Heart left ventricle (tissue), 16 donors: ENCODE results near the gene KANSL3. TPM values are rescaled to one million over a fixed set of nuclear protein-coding genes. Genes with fewer than 3 reads are reported as not detected.
"Not testable (repeated sequence)": the region's sequence is repeated elsewhere in the genome, so short reads cannot be mapped to it uniquely, and the experiment has no call there.

ENCODE experiments used
- ATAC-seq, 4 donors: fragments of 200-7000 bp; cut with Tn5 transposase; one replicate each; pipeline ENCODE4 v1.9.1; 2020 to 2022; ENCODE audit warnings: moderate library complexity in 4 of 4, mild to moderate bottlenecking in 3 of 4, moderate number of reproducible peaks in 1 of 4
- DNase-seq, 5 donors: peaks; one replicate each; pipeline ENCODE4 v3.0.0-alpha.2; 2020
- H3K27ac ChIP-seq, 12 donors: fragments of 200-600 bp; sonication (generic) in 4 of 12; one replicate each; pipeline versions ENCODE4 v1.5.0 to v1.8.0; 2016 to 2022; ENCODE audit warnings: mild to moderate bottlenecking in 2 of 12
- H3K27me3 ChIP-seq, 9 donors: fragments of 200-600 bp; sonication (generic) in 2 of 9; one replicate each; pipeline versions ENCODE4 v1.5.1 to v1.8.0; 2016 to 2022; ENCODE audit warnings: mild to moderate bottlenecking in 3 of 9
- H3K36me3 ChIP-seq, 9 donors: fragments of 200-600 bp; sonication (generic) in 2 of 9; one replicate each; pipeline versions ENCODE4 v1.5.0 to v1.8.0; 2018 to 2022; ENCODE audit warnings: mild to moderate bottlenecking in 2 of 9
- H3K4me1 ChIP-seq, 12 donors: fragments of 200-600 bp; sonication (generic) in 4 of 12; one replicate each; pipeline versions ENCODE4 v1.5.0 to v1.8.0; 2016 to 2022; ENCODE audit warnings: mild to moderate bottlenecking in 3 of 12
- H3K4me3 ChIP-seq, 12 donors: fragments of 200-600 bp; sonication (generic) in 4 of 12; one replicate each; pipeline versions ENCODE4 v1.5.0 to v1.8.0; 2017 to 2022; ENCODE audit warnings: mild to moderate bottlenecking in 9 of 12, moderate library complexity in 4 of 12
- H3K9me3 ChIP-seq, 12 donors: fragments of 200-600 bp; sonication (generic) in 4 of 12; one replicate each; pipeline versions ENCODE4 v1.5.0 to v1.8.0; 2016 to 2022; ENCODE audit warnings: mild to moderate bottlenecking in 1 of 12
- CTCF ChIP-seq, 12 donors: fragments of 200-600 bp; sonication (generic) in 4 of 12; IDR thresholded peaks; one replicate each; pipeline versions ENCODE4 v1.5.0 to v1.8.0; 2018 to 2022; ENCODE audit warnings: antibody characterized with exemption in 12 of 12, mild to moderate bottlenecking in 5 of 12
- POLR2A ChIP-seq, 2 donors: fragments of 450-650 bp; IDR thresholded peaks; one replicate each; pipeline ENCODE4 v1.6.1; 2017; ENCODE audit warnings: antibody characterized with exemption in 2 of 2, mild to moderate bottlenecking in 2 of 2, moderate library complexity in 2 of 2
- WGBS, 4 donors: extraction: QIAGEN DNeasy Blood & Tissue Kit in 2 of 4; methylation state at CpG; one replicate each; pipeline versions ENCODE4 v1.1.5 to v1.1.7; 2013 to 2018; 5-methylcytosine and 5-hydroxymethylcytosine counted together
- intact Hi-C, 10 donors: fragments of 100-400 bp; cut with DNase I; formaldehyde crosslinking; loops; one replicate each; pipeline versions ENCODE4 v1.11.1 to v1.14.2; 2022
- polyA plus RNA-seq, 2 donors: library from polyadenylated mRNA; stranded (reverse); fragments of 200-250 nt; gene quantifications; one replicate each; pipeline ENCODE4 v1.2.3, GENCODE V29; 2013
- total RNA-seq, 9 donors: library from RNA; depleted of rRNA in 2 of 9; stranded (reverse); fragments of >200 nt in 2 of 9; fragmentation: NEBNext Ultra II Directional in 3 of 9; extraction: Animal tissue kit (Norgen Biotek cat#: 25700) in 3 of 9; gene quantifications; one replicate each; pipeline versions ENCODE4 v1.1.0 to v1.2.4, GENCODE V29; 2016 to 2023
- donor health status: ischemic (EF 13 %, LVEDD 7.1; RV severe dilation, severe dysfunction).
- donor health status: healthy with polysubstance abuse.
- donor health status: DM: no; HTN: yes; CAD: no.
- donor health status: DM: no; HTN: no; CAD: no.
- donor health status: ischemic (EF 25% LVEDD 6.9; RV normal size, moderate dysfunction).
- donor health status: ischemic (EF 25% LVEDD 5.7; RV mildly dilated, moderate dysfunction).
- donor health status: healthy.
- donor health status: DM: yes; HTN: yes; CAD: no.
- donor health status: ischemic (EF 35%, LVEDD 5.7; RV mildly dilated, moderate dysfunction).
- donor health status: nonischemic (EF 11% LVEDD 7.7; RV severe dilation, severe dysfunction).
- donor health status: DM: yes; HTN: yes; CAD: no.
- donor health status: PGD.
- donor health status: ischemic (EF 29% LVEDD 5.4; RV normal size, mild dysfunction).
- donor health status: nonischemic (EF 23%, LVEDD 6.1; RV moderate dilation, normal function).

Gene KANSL3
- total and polyA plus RNA-seq, 11 donors, result 13.8 to 38.0 (median 30.3) TPM

DNA sequence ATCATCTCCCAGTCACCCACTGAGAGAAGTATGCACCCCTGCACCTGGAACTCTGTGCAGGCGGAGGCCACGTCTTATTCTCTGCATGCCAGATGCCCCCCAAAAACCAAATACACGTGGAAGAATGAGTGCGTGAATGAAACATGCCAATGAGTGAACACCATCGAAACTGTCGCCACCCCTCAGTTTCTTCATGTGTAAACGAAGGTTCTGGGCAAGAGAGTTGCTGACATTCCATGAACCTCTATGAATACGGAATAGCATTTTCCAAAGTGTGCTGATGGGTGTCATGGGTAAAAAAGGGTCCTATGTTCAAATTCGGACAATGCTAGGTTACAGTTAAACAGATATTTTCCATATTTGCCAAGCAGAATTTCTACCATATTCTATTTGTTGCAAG lies 24.2 kb upstream of the KANSL3 start:
- intact Hi-C loops, result no loop called here
- Histone ChIP-seq H3K27me3 (no peaks in the 10 kb centered on the region), H3K9me3 (peaks cover 0 to 8% (median 0%) of the 10 kb centered on the region in 12 donors), H3K4me1 (peaks cover 0 to 17% (median 4%) of the 10 kb centered on the region in 12 donors), H3K4me3 (no peak overlapping the region), H3K36me3 (no peaks in the 10 kb centered on the region), H3K27ac (no peak overlapping the region)
- 87 to 94% (median 90%) methylated on average over 9 of the region's 9 CpGs for WGBS, 4 donors
- DNase-seq, result no peak
- TF ChIP-seq CTCF (IDR thresholded peaks at IDR 0.05) (no peak), POLR2A (IDR thresholded peaks at IDR 0.05) (no peak)
- no peak for ATAC-seq

DNA sequence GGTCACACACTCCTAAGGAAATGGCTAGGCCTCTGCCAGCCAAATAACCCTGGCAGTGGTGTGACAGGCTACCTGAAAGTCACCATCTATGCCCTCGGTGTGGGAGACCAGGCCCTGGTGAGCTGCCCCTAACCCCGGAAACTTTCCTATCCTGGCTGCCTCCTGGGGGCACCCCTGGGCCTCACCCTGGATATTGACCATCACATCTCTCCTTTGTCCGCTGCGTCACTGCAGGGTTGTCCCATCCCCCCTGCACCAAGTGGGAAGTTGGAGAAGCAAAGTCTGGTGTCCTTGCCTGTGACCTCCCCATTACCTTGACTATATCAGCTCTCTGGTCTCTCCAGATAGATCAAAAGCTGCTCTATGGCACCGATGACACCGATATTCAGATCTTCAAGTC lies 23.2 kb upstream of the KANSL3 start:
- intact Hi-C loops, result no loop called here
- H3K27me3 ChIP-seq, result no peaks in the 10 kb centered on the region
- H3K27ac ChIP-seq, result no peak overlapping the region
- WGBS, 4 donors, result 92 to 96% (median 95%) methylated on average over 6 of the region's 6 CpGs
- TF ChIP-seq CTCF (IDR thresholded peaks at IDR 0.05) (no peak), POLR2A (IDR thresholded peaks at IDR 0.05) (no peak)
- H3K36me3 ChIP-seq, result no peaks in the 10 kb centered on the region
- no peak overlapping the region for H3K4me3 ChIP-seq
- peaks cover 0 to 24% (median 4%) of the 10 kb centered on the region in 12 donors for H3K4me1 ChIP-seq
- DNase-seq (no peak), ATAC-seq (no peak)
- peaks cover 0 to 8% (median 0%) of the 10 kb centered on the region in 12 donors for H3K9me3 ChIP-seq

DNA sequence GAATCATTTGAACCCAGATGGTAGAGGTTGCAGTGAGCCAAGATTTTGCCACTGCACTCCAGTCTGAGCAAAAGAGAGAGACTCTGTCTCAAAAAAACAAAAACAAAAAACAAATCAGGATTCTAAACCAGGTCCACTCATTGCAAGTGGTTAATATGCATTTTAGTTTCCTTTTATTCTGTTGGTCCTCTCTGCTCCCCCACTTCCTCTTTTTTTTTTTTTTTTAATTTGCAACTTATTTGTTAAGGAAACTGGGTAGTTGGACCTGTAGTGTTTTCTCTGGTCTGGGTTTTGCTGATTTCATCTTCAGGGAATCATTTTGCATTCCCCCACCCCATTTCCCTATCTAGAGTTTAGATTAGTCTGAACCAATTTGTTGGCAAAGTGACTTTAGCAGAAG lies 18.4 kb upstream of the KANSL3 start:
- no peak for TF ChIP-seq POLR2A (IDR thresholded peaks at IDR 0.05)
- Histone ChIP-seq H3K4me1 (peaks cover 0 to 10% (median 0%) of the 10 kb centered on the region in 12 donors), H3K36me3 (no peaks in the 10 kb centered on the region), H3K27ac (no peak overlapping the region), H3K4me3 (no peak overlapping the region), H3K9me3 (no peaks in the 10 kb centered on the region), H3K27me3 (no peaks in the 10 kb centered on the region)
- no peak for DNase-seq
- ATAC-seq, result no peak
- intact Hi-C loops, result no loop called here

GRCh38 chr2:96655526-96655925 lies 17.4 kb upstream of the KANSL3 start:
- no peak for DNase-seq
- Histone ChIP-seq H3K9me3 (no peaks in the 10 kb centered on the region), H3K4me1 (peaks cover 0 to 10% (median 0%) of the 10 kb centered on the region in 12 donors), H3K27me3 (no peaks in the 10 kb centered on the region), H3K4me3 (no peak overlapping the region), H3K36me3 (no peaks in the 10 kb centered on the region), H3K27ac (no peak overlapping the region)
- intact Hi-C loops, result no loop called here
- 84 to 90% (median 87%) methylated on average over 6 of the region's 6 CpGs for WGBS, 4 donors
- ATAC-seq, result no peak
- no peak for TF ChIP-seq CTCF (IDR thresholded peaks at IDR 0.05)

DNA sequence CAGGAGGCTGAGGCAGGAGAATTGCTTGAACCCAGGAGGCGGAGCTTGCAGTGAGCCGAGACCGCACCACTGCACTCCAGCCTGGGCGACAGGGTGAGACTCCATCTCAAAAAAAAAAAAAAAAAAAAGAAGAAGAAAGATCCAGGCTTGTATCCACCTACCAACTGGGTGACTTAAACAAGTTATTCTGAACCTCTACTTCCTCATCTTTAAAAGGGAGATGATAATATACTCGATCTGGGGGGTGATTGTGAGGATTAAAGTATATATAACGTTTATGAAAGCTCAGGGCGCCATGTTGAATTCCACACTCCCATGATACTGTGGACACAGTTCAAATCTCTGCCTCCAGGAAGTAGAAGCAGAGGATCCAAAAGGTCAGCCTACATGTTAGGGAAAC lies 16.7 kb upstream of the KANSL3 start:
- H3K4me3 ChIP-seq, H3K36me3 ChIP-seq, intact Hi-C loops, ATAC-seq, H3K27me3 ChIP-seq, DNase-seq, H3K27ac ChIP-seq, H3K9me3 ChIP-seq: not testable (repeated sequence)
- peaks cover 0 to 10% (median 0%) of the 10 kb centered on the region in 12 donors for H3K4me1 ChIP-seq
- 90 to 93% (median 92%) methylated on average over 7 of the region's 7 CpGs for WGBS, 4 donors
